Endothelial cell of umbilical vein (primary cell): ENCODE measurements around the gene SOCS4. TPM values are rescaled to one million over a fixed set of nuclear protein-coding genes. Genes with fewer than 3 reads are reported as not detected.

Source experiments
- BruUV-seq: library from RNA; stranded (reverse); fragments of 400-500 nt; replicated peaks from 2 replicates; lab custom pipeline; 2021; lab: Mats Ljungman, UMichigan
- CTCF ChIA-PET: fragments of 300-600, 350-600 bp; sonication (Branson Sonifier 250); formaldehyde crosslinking; loops from one replicate; lab custom pipeline; 2021; ENCODE audit warnings: antibody characterized with exemption, inconsistent platforms; lab: Charles Lee
- POLR2A ChIA-PET: fragments of 300-600, 350-600 bp; sonication (Branson Sonifier 250); formaldehyde crosslinking; loops from one replicate; lab custom pipeline; 2021; ENCODE audit warnings: antibody characterized with exemption, inconsistent platforms; lab: Charles Lee
- DNase-seq: peaks from one replicate; pipeline ENCODE4 v3.0.0-alpha.2; 2011; ENCODE audit warnings: low read depth, low spot score
- FAIRE-seq: peaks from 2 replicates; lab custom pipeline; 2011; peaks lifted over from hg19 to GRCh38; lab: Jason Lieb, UNC
- H2AFZ ChIP-seq: 2 replicates; pipeline ENCODE4 v1.6.0; 2012; ENCODE audit warnings: low read depth, low read length, control low read depth, inconsistent platforms
- H3K27ac ChIP-seq: 2 replicates; pipeline ENCODE4 v1.5.1; 2011; ENCODE audit warnings: low read depth, mild to moderate bottlenecking, control low read depth, low read length, moderate library complexity; ENCODE audit not compliant: insufficient read depth
- H3K27me3 ChIP-seq, 2 experiments: 2 replicates each; pipeline versions ENCODE4 v1.6.0 to v1.6.1; 2011; ENCODE audit warnings: low read length in 2 of 2, mixed read lengths in 1 of 2; ENCODE audit not compliant: control insufficient read depth in 2 of 2, insufficient read depth in 2 of 2
- H3K36me3 ChIP-seq, 2 experiments: 2 replicates in 1 of 2; 3 replicates in 1 of 2; pipeline ENCODE4 v1.5.1; 2011; ENCODE audit warnings: low read length in 2 of 2, mild to moderate bottlenecking in 1 of 2, moderate library complexity in 1 of 2; ENCODE audit not compliant: control insufficient read depth in 2 of 2, insufficient read depth in 2 of 2; ENCODE audit errors: extremely low read depth in 1 of 2
- H3K4me1 ChIP-seq: 3 replicates; pipeline ENCODE4 v1.5.1; 2011; ENCODE audit warnings: mild to moderate bottlenecking, low read length; ENCODE audit not compliant: control insufficient read depth, insufficient read depth; ENCODE audit errors: extremely low read depth
- H3K4me2 ChIP-seq: 2 replicates; pipeline ENCODE4 v1.6.1; 2011; ENCODE audit warnings: low read length, control low read depth, mixed read lengths; ENCODE audit not compliant: insufficient read depth
- H3K4me3 ChIP-seq, 3 experiments: fragments of 200-600 bp in 1 of 3; sonication (generic), shearing (Covaris generic) in 1 of 3; replicated peaks in 1 of 3; 2 replicates each; pipeline ENCODE4 v1.5.1; 2011 to 2016; ENCODE audit warnings: control low read depth in 3 of 3, low read length in 3 of 3, mild to moderate bottlenecking in 2 of 3, inconsistent platforms in 1 of 3, low read depth in 1 of 3, moderate library complexity in 1 of 3; ENCODE audit not compliant: insufficient read depth in 1 of 3
- H3K79me2 ChIP-seq: 2 replicates; pipeline ENCODE4 v1.6.0; 2012; ENCODE audit warnings: low read length, inconsistent platforms; ENCODE audit not compliant: control insufficient read depth, insufficient read depth
- H3K9ac ChIP-seq: replicated peaks from 2 replicates; pipeline ENCODE3; 2011; ENCODE audit warnings: low read length, control low read depth; ENCODE audit not compliant: insufficient read depth; ENCODE audit errors: extremely low read depth
- H3K9me1 ChIP-seq: replicated peaks from 3 replicates; pipeline ENCODE4 v1.6.0; 2011; ENCODE audit warnings: mild to moderate bottlenecking, low read length; ENCODE audit not compliant: control insufficient read depth, insufficient read depth; ENCODE audit errors: extremely low read depth
- H3K9me3 ChIP-seq: replicated peaks from 2 replicates; pipeline ENCODE4 v1.5.1; 2012; ENCODE audit warnings: low read length, inconsistent platforms; ENCODE audit not compliant: control insufficient read depth, insufficient read depth
- H4K20me1 ChIP-seq: replicated peaks from 2 replicates; pipeline ENCODE3; 2011; ENCODE audit warnings: mild to moderate bottlenecking, low read length; ENCODE audit not compliant: control insufficient read depth, insufficient read depth; ENCODE audit errors: extremely low read depth
- CTCF ChIP-seq, 2 donors: IDR thresholded peaks; 1 replicate in 1 of 2; 2 replicates in 1 of 2; pipeline ENCODE4 v1.5.1; 2011; ENCODE audit warnings: low read length in 2 of 2, mild to moderate bottlenecking in 2 of 2, moderate library complexity in 2 of 2, control low read depth in 1 of 2, inconsistent platforms in 1 of 2, low read depth in 1 of 2; ENCODE audit not compliant: insufficient read depth in 1 of 2; ENCODE audit errors: extremely low read depth in 1 of 2
- EZH2 ChIP-seq: IDR thresholded peaks from 2 replicates; pipeline ENCODE4 v1.6.1; 2012; ENCODE audit warnings: borderline replicate concordance, low read depth, mild to moderate bottlenecking, moderate library complexity, low read length, inconsistent platforms; ENCODE audit not compliant: severe bottlenecking
- FOS ChIP-seq: IDR thresholded peaks from 2 replicates; pipeline ENCODE4 v1.6.1; 2011; ENCODE audit warnings: mild to moderate bottlenecking, low read length, moderate library complexity, borderline replicate concordance; ENCODE audit not compliant: insufficient read depth
- GATA2 ChIP-seq: IDR thresholded peaks from 2 replicates; pipeline ENCODE4 v1.7.0; 2011; ENCODE audit warnings: low read depth, mild to moderate bottlenecking, moderate library complexity, mixed read lengths, low read length; ENCODE audit not compliant: insufficient read length, insufficient read depth
- MYC ChIP-seq: IDR thresholded peaks from one replicate; pipeline ENCODE4 v1.6.1; 2011; ENCODE audit warnings: mild to moderate bottlenecking, low read depth, low read length
- POLR2A ChIP-seq: IDR thresholded peaks from 2 replicates; pipeline ENCODE4 v1.6.1; 2012; ENCODE audit warnings: low read depth, mild to moderate bottlenecking, control low read depth, low read length
- POLR2AphosphoS5 ChIP-seq: IDR thresholded peaks from 2 replicates; pipeline ENCODE4 v1.6.1; 2012; ENCODE audit warnings: low read depth, mild to moderate bottlenecking, control low read depth, low read length, moderate library complexity; ENCODE audit not compliant: insufficient read depth
- dilution Hi-C: fragments of 300-500 bp; cut with MboI; formaldehyde crosslinking; loops from one replicate; pipeline ENCODE4 v1.15.0; 2019; ENCODE audit warnings: low sequenced_read_pairs; ENCODE audit not compliant: extremely low pct_ligation_motif_present
- intact Hi-C: fragments of 100-400 bp; cut with micrococcal nuclease; formaldehyde crosslinking; loops from one replicate; pipeline ENCODE4 v1.10.0; 2022
- polyA plus RNA-seq, 4 experiments: library from polyadenylated mRNA; depleted of rRNA in 3 of 4; stranded (reverse) in 3 of 4; unstranded in 1 of 4; fragments of >200 nt; gene quantifications; 2 replicates each; pipeline versions ENCODE4 v1.2.1 to v1.2.3, GENCODE V29; 2011 to 2012; ENCODE audit warnings: missing spikeins in 1 of 4
- total RNA-seq: library from RNA; stranded (reverse); gene quantifications from 2 replicates; pipeline ENCODE4 v1.2.3, GENCODE V29; 2021

The SOCS4 gene
- total and polyA plus RNA-seq, 2 donors (not counting 3 experiments of a cell fraction or from before 2014, with no cell fraction given) = 6.4 to 26.7 TPM

- intact Hi-C loops = loop anchor here (5.0 kb wide), 1 partner anchor 77 kb away; the partner anchor contains the start of gene GCH1
- Histone ChIP-seq H3K27me3 (no peaks in the 10 kb centered on the region), H3K9me1 (no peaks in the 10 kb centered on the region), H3K9ac (no peak overlapping the region), H3K4me1 (peaks cover 13% of the 10 kb centered on the region), H2AFZ (no peak overlapping the region), H3K9me3 (no peaks in the 10 kb centered on the region), H3K27ac (no peak overlapping the region), H3K36me3 (no peaks in the 10 kb centered on the region), H4K20me1 (no peaks in the 10 kb centered on the region), H3K4me2 (no peak overlapping the region), H3K79me2 (no peaks in the 10 kb centered on the region), H3K4me3 (no peak overlapping the region)
- CTCF ChIA-PET = interaction anchor here (1.4 kb wide), 1 partner anchor 77 kb away, joined by 3 read pairs; no protein-coding TSS in a partner anchor
- FAIRE-seq (no peak), DNase-seq (no peak)
- no TSS peak for BruUV-seq
- POLR2A ChIA-PET = no interaction called here
- TF ChIP-seq CTCF (IDR thresholded peaks at IDR 0.05; ENCODE audit: extremely low read depth in 1 of 2, insufficient read depth in 1 of 2, low read depth in 1 of 2, low read length in 2 of 2) (no peak), FOS (no peak), POLR2AphosphoS5 (no peak), MYC (no peak), POLR2A (no peak), GATA2 (no peak), EZH2 (no peak)
- dilution Hi-C loops = no loop called here
Observed at GRCh38 chr14:54979039-54979438, 48.0 kb upstream of the SOCS4 start.
